ENCODE measurements around the gene FYCO1. TPM values are rescaled to one million over a fixed set of nuclear protein-coding genes. Genes with fewer than 3 reads are reported as not detected.

Gene FYCO1
- total and polyA plus RNA-seq, 2 of the 8 experiments (the other 6 are each of a cell fraction or from before 2014, with no cell fraction given): 4.8 to 10.8 TPM

DNA sequence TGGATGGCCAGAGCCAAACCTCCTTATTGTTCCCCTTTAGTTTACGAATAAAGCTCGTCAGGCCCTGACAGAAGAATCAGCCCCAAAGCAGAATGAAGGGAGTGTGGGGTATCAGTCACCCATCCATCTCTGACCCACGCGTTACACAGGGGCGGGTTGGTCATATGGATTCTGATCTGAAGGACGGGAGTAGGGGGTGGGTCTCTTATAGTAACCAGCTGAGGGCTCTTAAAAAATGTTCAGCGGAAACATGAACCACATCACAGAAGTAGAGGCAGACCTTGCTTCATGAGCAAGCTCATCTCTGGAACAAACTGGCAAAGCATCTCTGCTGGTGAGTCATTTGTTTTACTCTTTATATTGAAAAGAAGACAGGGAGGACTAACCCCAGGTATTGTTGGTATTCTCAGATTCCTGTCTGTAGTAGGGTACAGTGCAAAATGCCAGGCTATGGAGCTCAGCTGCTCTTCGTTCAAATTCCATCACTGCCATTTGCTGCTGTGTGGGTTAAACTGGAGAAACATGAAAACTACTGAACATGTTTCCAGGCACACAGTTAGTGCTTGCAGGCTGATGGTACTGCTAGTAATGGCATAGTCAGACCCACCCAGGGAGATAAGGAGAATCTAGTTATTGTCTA lies 52.3 kb downstream of the FYCO1 start, which contains the start of gene CXCR6:
CXCR6 (plus strand) TSS at position 258 of the 640 bp plus-strand sequence. CDS start 3,018 bp downstream, outside the sequence.
- peaks cover 0 to 2% (median under 1%) of the 10 kb centered on the region in 4 experiments; a peak in 2 of 7 replicates for H3K4me1 ChIP-seq (replicated peaks in 1 of 4; ENCODE audit: control insufficient read depth in 3 of 4, insufficient read depth in 4 of 4, low read length in 3 of 4)
- CTCF ChIA-PET (ENCODE audit: partially characterized antibody): interaction anchor here (0.9 to 7.8 kb wide), 6 partner anchors 8 to 136 kb away, joined by 3 to 51 read pairs (median 4); no protein-coding TSS in a partner anchor
- POLR2A ChIA-PET (ENCODE audit: partially characterized antibody): interaction anchor here (1.1 kb wide), 1 partner anchor 10 kb away, joined by 3 read pairs; no protein-coding TSS in a partner anchor
- H2AFZ ChIP-seq (ENCODE audit: low read length): no peak within 1 kb of the TSS
- DNase-seq (ENCODE audit: low read depth in 1 of 2, low spot score in 2 of 2) (no peak), FAIRE-seq (no peak)
- H2BK15ac ChIP-seq (ENCODE audit: low read length): no peak within 1 kb of the TSS
- H4K5ac ChIP-seq (ENCODE audit: insufficient read length, low read depth, low read length): no peak within 1 kb of the TSS
- H4K91ac ChIP-seq (replicated peaks; ENCODE audit: insufficient read length, low read length): no peak within 1 kb of the TSS
- TF ChIP-seq RAD21 (IDR thresholded peaks at IDR 0.05 in 1 of 2, conservative IDR thresholded peaks at IDR 0.05 in 1 of 2; ENCODE audit: low read depth in 2 of 2, low read length in 2 of 2) (no peak), KDM5A (IDR thresholded peaks at IDR 0.05; ENCODE audit: low read length) (no peak), SP1 (IDR thresholded peaks at IDR 0.05; ENCODE audit: low read depth, low read length) (no peak), YY1 (IDR thresholded peaks at IDR 0.05; ENCODE audit: low read depth, low read length) (no peak), POU5F1 (IDR thresholded peaks at IDR 0.05; ENCODE audit: low read depth, low read length) (no peak), GTF2F1 (IDR thresholded peaks at IDR 0.05; ENCODE audit: borderline replicate concordance, low read depth, low read length) (no peak)
- TF ChIP-seq, protein P1, sequence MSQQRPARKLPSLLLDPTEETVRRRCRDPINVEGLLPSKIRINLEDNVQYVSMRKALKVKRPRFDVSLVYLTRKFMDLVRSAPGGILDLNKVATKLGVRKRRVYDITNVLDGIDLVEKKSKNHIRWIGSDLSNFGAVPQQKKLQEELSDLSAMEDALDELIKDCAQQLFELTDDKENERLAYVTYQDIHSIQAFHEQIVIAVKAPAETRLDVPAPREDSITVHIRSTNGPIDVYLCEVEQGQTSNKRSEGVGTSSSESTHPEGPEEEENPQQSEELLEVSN (IDR thresholded peaks at IDR 0.05): no peak
- TF ChIP-seq, protein P2, sequence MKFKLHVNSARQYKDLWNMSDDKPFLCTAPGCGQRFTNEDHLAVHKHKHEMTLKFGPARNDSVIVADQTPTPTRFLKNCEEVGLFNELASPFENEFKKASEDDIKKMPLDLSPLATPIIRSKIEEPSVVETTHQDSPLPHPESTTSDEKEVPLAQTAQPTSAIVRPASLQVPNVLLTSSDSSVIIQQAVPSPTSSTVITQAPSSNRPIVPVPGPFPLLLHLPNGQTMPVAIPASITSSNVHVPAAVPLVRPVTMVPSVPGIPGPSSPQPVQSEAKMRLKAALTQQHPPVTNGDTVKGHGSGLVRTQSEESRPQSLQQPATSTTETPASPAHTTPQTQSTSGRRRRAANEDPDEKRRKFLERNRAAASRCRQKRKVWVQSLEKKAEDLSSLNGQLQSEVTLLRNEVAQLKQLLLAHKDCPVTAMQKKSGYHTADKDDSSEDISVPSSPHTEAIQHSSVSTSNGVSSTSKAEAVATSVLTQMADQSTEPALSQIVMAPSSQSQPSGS (IDR thresholded peaks at IDR 0.05; ENCODE audit: low read length): no peak
- peaks cover 1 to 2% of the 10 kb centered on the region in 2 experiments for H4K20me1 ChIP-seq (replicated peaks in 1 of 2; ENCODE audit: control insufficient read depth in 1 of 2, insufficient read depth in 2 of 2, low read length in 2 of 2)
- no peak within 1 kb of the TSS for H2AK5ac ChIP-seq (ENCODE audit: low read depth, low read length)
- H3K9me3 ChIP-seq (ENCODE audit: insufficient read depth in 2 of 2, low read depth in 1 of 2, low read length in 1 of 2): no peaks in the 10 kb centered on the region
- no peak within 1 kb of the TSS for H3K9ac ChIP-seq (replicated peaks in 1 of 4; ENCODE audit: extremely low read depth in 1 of 4, low read depth in 3 of 4, low read length in 3 of 4)
- no peak within 1 kb of the TSS for H3K56ac ChIP-seq (replicated peaks; ENCODE audit: insufficient read length, low read depth, low read length)
- H3K4me3 ChIP-seq (ENCODE audit: extremely low read depth in 1 of 4, insufficient read depth in 2 of 4, low read depth in 3 of 4, low read length in 4 of 4): no peak within 1 kb of the TSS
- no peak within 1 kb of the TSS for H2BK20ac ChIP-seq (ENCODE audit: low read length)
- WGBS, 2 experiments (ENCODE audit: extremely low coverage in 1 of 2, insufficient coverage in 1 of 2, insufficient read length in 1 of 2, insufficient replicate concordance in 2 of 2, low coverage in 1 of 2, low lambda C conversion rate in 2 of 2, missing lambda C conversion rate in 1 of 2): 87% methylated on average over 8 of the region's 8 CpGs; no CpG with 5 or more reads in 1 of the 2 experiments
- no peak within 1 kb of the TSS for H3K23ac ChIP-seq (ENCODE audit: insufficient read length)
- H3K36me3 ChIP-seq (ENCODE audit: control insufficient read depth in 2 of 4, insufficient read depth in 4 of 4, low read length in 3 of 4): peaks cover 2 to 17% (median 14%) of the 10 kb centered on the region in 4 experiments; a peak in 5 of 8 replicates
- H3K79me1 ChIP-seq (ENCODE audit: low read depth, low read length): no peaks in the 10 kb centered on the region
- no peaks in the 10 kb centered on the region for H3K27me3 ChIP-seq (replicated peaks in 1 of 4; ENCODE audit: control insufficient read depth in 3 of 4, extremely low read depth in 1 of 4, insufficient read depth in 3 of 4, low read length in 3 of 4)
- H3K14ac ChIP-seq (ENCODE audit: insufficient read length): no peak within 1 kb of the TSS
- no peak within 1 kb of the TSS for H4K8ac ChIP-seq (ENCODE audit: extremely low read depth, insufficient read depth, low read length)
- H2BK12ac ChIP-seq (ENCODE audit: low read depth, low read length): no peak within 1 kb of the TSS
- no peak within 1 kb of the TSS for H3K18ac ChIP-seq (ENCODE audit: extremely low read depth, low read length)
- H3K4me2 ChIP-seq (ENCODE audit: insufficient read depth in 1 of 2, low read depth in 2 of 2, low read length in 2 of 2): no peak within 1 kb of the TSS
- H3K79me2 ChIP-seq (ENCODE audit: control insufficient read depth in 1 of 2, insufficient read depth in 2 of 2, low read length in 2 of 2): no peaks in the 10 kb centered on the region
- H3K4ac ChIP-seq (replicated peaks; ENCODE audit: insufficient read length, low read depth, low read length): no peak within 1 kb of the TSS
- no peak within 1 kb of the TSS for H2BK5ac ChIP-seq (ENCODE audit: low read depth, low read length)
- no peaks in the 10 kb centered on the region for H3K23me2 ChIP-seq (ENCODE audit: low read depth, low read length)
- no peak within 1 kb of the TSS for H2BK120ac ChIP-seq (replicated peaks; ENCODE audit: low read depth, low read length)
- H3K27ac ChIP-seq (ENCODE audit: low read depth, low read length): no peak within 1 kb of the TSS
